ENCODE measurements around the gene CIP2A.

Gene CIP2A

DNA sequence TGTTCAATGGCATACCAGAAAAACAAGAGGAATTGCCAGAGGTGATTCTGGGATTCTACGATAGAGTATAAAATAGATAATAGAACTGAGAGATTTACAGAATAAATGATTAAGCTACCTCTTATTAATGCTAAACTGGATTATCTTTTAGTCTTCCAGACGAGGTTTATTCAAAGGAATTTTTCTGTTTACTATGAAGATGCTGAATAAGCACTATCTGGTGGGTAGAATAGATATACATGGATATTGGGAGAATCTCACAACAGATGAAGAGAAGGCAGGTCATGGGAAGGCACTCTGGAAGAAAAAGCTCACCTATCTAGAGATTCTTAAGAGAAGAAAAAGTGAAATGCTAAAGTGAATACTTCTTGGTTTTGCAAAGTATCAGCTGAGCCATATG is 11.2 kb downstream of the CIP2A start:
- ChIA-PET POLR2A (no interaction called here), CTCF (interaction anchor here (1.1 to 1.7 kb wide), 3 partner anchors 11 to 338 kb away, joined by 3 to 5 read pairs (median 3); partner anchors contain the start of genes CIP2A and DZIP3)
- TF ChIP-seq, protein P1, sequence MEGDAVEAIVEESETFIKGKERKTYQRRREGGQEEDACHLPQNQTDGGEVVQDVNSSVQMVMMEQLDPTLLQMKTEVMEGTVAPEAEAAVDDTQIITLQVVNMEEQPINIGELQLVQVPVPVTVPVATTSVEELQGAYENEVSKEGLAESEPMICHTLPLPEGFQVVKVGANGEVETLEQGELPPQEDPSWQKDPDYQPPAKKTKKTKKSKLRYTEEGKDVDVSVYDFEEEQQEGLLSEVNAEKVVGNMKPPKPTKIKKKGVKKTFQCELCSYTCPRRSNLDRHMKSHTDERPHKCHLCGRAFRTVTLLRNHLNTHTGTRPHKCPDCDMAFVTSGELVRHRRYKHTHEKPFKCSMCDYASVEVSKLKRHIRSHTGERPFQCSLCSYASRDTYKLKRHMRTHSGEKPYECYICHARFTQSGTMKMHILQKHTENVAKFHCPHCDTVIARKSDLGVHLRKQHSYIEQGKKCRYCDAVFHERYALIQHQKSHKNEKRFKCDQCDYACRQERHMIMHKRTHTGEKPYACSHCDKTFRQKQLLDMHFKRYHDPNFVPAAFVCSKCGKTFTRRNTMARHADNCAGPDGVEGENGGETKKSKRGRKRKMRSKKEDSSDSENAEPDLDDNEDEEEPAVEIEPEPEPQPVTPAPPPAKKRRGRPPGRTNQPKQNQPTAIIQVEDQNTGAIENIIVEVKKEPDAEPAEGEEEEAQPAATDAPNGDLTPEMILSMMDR (IDR thresholded peaks at IDR 0.05; ENCODE audit: control extremely low read depth, extremely low read depth, low read depth, missing control alignments) = no peak
- no peak for DNase-seq (ENCODE audit: extremely low spot score)

GRCh38 chr3:108569336-108569735 is 19.9 kb downstream of the CIP2A start:
- CTCF ChIA-PET = interaction anchor here (1.7 kb wide), 1 partner anchor 16 kb away, joined by 9 read pairs; no protein-coding TSS in a partner anchor
- TF ChIP-seq, protein P1 (IDR thresholded peaks at IDR 0.05; ENCODE audit: control extremely low read depth, extremely low read depth, low read depth, missing control alignments) = no peak
- DNase-seq (ENCODE audit: extremely low spot score) = no peak
- POLR2A ChIA-PET = no interaction called here

DNA sequence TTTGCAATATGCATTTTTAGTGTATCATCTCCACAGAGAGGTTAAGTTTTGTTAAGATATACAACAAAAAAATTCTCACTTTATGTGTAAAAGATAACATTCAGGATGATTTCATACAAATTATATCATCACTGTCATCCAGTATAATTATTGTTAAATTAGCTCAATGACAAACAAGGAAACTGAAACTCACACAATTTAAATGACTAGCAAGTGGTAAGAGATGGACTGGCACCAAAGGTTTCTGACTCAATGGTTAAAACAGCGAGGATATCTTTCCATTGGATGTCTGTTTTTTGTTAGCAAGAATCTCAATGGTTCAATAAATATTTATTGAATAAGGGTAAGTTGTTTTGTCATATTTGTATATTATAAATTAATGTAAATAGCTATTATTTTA is 22.6 kb downstream of the CIP2A start:
- no peak for DNase-seq (ENCODE audit: extremely low spot score)
- TF ChIP-seq, protein P1 (IDR thresholded peaks at IDR 0.05; ENCODE audit: control extremely low read depth, extremely low read depth, low read depth, missing control alignments) = no peak
- CTCF ChIA-PET = interaction anchor here (0.8 to 5.5 kb wide), 3 partner anchors 13 to 61 kb away, joined by 3 to 42 read pairs (median 4); no protein-coding TSS in a partner anchor
- POLR2A ChIA-PET = no interaction called here

- TF ChIP-seq, protein P1 (IDR thresholded peaks at IDR 0.05; ENCODE audit: control extremely low read depth, extremely low read depth, low read depth, missing control alignments) = no peak
- CTCF ChIA-PET = interaction anchor here (5.5 kb wide), 1 partner anchor 12 kb away, joined by 42 read pairs; no protein-coding TSS in a partner anchor
- DNase-seq (ENCODE audit: extremely low spot score) = no peak
- POLR2A ChIA-PET = no interaction called here
These were observed 23.7 kb downstream of the CIP2A start for GRCh38 chr3:108565506-108565905.

GRCh38 chr3:108564564-108564963 is 24.7 kb downstream of the CIP2A start:
- no peak for DNase-seq (ENCODE audit: extremely low spot score)
- POLR2A ChIA-PET = no interaction called here
- TF ChIP-seq, protein P1 (IDR thresholded peaks at IDR 0.05; ENCODE audit: control extremely low read depth, extremely low read depth, low read depth, missing control alignments) = no peak
- CTCF ChIA-PET = interaction anchor here (0.8 to 5.5 kb wide), 2 partner anchors 11 to 21 kb away, joined by 4 to 42 read pairs; no protein-coding TSS in a partner anchor

DNA sequence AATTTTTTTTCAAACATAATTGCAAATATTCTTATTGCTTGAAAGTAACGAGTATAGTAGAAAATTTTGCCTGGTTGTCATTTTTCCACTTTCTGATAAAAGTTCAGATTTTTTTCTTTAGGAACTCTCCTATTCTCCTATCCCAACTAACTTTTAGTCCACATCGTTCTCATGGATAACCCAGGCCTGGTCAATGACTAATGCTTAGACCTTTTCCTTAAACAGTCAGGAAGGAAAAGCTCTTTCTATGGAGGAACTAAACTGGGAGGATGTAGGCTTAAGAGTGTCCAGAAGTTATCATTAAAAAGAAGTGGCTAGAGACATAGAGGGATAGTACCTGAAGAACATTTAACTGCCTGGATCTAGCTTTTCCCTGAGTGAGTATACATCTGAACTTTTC is 26.7 kb downstream of the CIP2A start:
- TF ChIP-seq, protein P1 (IDR thresholded peaks at IDR 0.05; ENCODE audit: control extremely low read depth, extremely low read depth, low read depth, missing control alignments) = no peak
- ChIA-PET CTCF (interaction anchor here (1.4 to 5.5 kb wide), 2 partner anchors 9 to 36 kb away, joined by 3 to 42 read pairs; no protein-coding TSS in a partner anchor), POLR2A (no interaction called here)
- no peak for DNase-seq (ENCODE audit: extremely low spot score)
